CD4-positive, alpha-beta T cell treated with Interleukin-6 for 4 hours (primary cell): ENCODE results near the gene DYNLRB1.

ENCODE experiments used
- DNase-seq: peaks from one replicate; pipeline ENCODE4 v3.0.0-alpha.2; 2020; ENCODE audit warnings: mixed read lengths

DYNLRB1 gene

GRCh38 chr20:34579979-34580940 is 64.0 kb downstream of the DYNLRB1 start:
- DNase-seq, result no peak

- DNase-seq, result no peak
Measured at GRCh38 chr20:34581341-34582184, 65.3 kb downstream of the DYNLRB1 start.

GRCh38 chr20:34582221-34582620 is 66.0 kb downstream of the DYNLRB1 start:
- DNase-seq, result no peak

- DNase-seq, result no peak
Measured at GRCh38 chr20:34582911-34583310, 66.7 kb downstream of the DYNLRB1 start.

GRCh38 chr20:34583544-34583943 is 67.3 kb downstream of the DYNLRB1 start:
- DNase-seq, result no peak

- DNase-seq, result no peak
Measured at GRCh38 chr20:34585019-34585418, 68.8 kb downstream of the DYNLRB1 start.

GRCh38 chr20:34586488-34587163 is 70.4 kb downstream of the DYNLRB1 start:
- no peak for DNase-seq
